ENCODE results near the gene SASH1.

Gene SASH1

GRCh38 chr6:148342350-148343046 is at the start of gene SASH1:
Gene SASH1, plus strand, starts transcription at chr6:148342838. Its CDS starts 230 bp downstream, at chr6:148343068.
- in situ Hi-C loops (cut with MboI; ENCODE audit: low pct_unique_long_range_greater_than_20kb, low sequenced_read_pairs, unreplicated experiment), result no loop called here
- peak; percentile 44 for DNase-seq (ENCODE audit: low spot score)
- TF ChIP-seq CTCF (IDR thresholded peaks at IDR 0.05; ENCODE audit: extremely low read depth, insufficient read depth, missing control alignments), result no peak

- no peak for TF ChIP-seq CTCF (IDR thresholded peaks at IDR 0.05; ENCODE audit: extremely low read depth, insufficient read depth, missing control alignments)
- DNase-seq (ENCODE audit: low spot score), result no peak
- in situ Hi-C loops (cut with MboI; ENCODE audit: low pct_unique_long_range_greater_than_20kb, low sequenced_read_pairs, unreplicated experiment), result no loop called here
These were observed 49.2 kb upstream of the SASH1 start for GRCh38 chr6:148293181-148293995.

DNA sequence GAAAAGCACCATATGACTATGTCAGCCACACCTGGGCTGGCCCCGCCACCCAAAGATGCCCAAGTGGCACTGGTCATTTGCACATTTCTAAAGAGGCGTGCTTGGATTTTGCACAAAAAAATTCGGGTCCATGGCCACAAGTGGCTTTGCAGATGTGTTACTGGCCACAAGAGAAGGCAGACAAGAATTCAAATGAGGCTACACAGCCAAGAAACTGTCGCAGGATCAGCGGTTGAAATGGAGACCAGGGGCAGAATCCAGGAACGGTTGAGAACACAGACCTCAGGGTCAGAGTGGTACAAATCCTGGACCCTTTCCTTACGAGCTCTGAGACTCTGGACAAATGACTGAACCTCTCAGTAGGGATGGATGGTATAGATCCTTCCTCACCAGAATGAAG is 48.6 kb upstream of the SASH1 start:
- in situ Hi-C loops (cut with MboI; ENCODE audit: low pct_unique_long_range_greater_than_20kb, low sequenced_read_pairs, unreplicated experiment), result no loop called here
- DNase-seq (ENCODE audit: low spot score), result no peak
- no peak for TF ChIP-seq CTCF (IDR thresholded peaks at IDR 0.05; ENCODE audit: extremely low read depth, insufficient read depth, missing control alignments)

DNA sequence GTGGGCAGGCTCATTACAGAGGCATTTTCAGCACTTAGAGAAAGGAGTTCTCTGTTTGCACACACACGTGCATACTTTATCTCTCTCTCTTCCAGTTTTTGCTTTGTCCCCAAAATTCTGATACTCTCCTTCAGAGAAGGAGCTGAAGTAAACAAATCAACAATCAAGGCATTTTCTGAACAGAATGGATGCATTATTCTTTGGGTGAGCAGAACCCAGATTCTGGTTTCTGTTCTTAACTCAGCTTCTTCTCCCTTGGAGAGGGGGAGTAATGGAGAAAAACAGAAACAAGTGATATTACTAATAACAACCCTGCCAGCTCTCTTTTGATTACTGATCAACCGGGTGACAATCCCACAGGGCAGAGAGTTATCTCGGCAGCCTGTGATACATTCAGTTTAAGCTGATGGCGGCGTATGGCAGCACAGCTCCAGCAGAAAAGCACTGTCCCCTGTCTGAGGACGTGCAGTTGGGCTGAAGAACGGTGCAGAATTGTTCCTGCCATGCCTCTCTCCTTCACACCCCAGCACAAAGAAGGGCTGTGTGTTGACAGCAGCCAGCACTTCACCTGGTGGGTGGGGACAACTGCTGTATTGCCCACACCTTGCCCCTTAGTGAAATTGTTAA is 47.3 kb upstream of the SASH1 start:
- in situ Hi-C loops (cut with MboI; ENCODE audit: low pct_unique_long_range_greater_than_20kb, low sequenced_read_pairs, unreplicated experiment), result no loop called here
- TF ChIP-seq CTCF (IDR thresholded peaks at IDR 0.05; ENCODE audit: extremely low read depth, insufficient read depth, missing control alignments), result no peak
- DNase-seq (ENCODE audit: low spot score), result no peak

DNA sequence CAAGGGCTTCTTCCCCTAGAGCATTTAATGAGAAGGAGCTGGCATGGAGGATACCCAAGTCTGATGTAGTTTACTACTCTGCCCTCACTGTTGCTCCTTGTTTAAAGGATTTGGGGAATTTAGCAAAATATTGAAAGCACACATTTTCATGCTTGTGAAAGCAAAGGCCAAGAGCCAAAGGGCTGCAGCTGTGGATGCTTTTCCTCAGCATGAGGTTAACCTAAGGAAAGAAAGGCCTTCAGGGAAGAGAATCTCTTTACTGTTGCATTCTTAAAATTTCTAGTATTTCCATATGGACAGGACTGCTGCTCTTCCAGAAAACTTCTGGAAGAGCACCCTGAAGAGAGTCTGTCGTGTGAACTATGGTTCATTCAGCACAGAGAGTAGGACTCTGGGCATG is 45.9 kb upstream of the SASH1 start:
- in situ Hi-C loops (cut with MboI; ENCODE audit: low pct_unique_long_range_greater_than_20kb, low sequenced_read_pairs, unreplicated experiment), result no loop called here

More for the DNA sequence above, 45.9 kb upstream of the SASH1 start:
- TF ChIP-seq CTCF (IDR thresholded peaks at IDR 0.05; ENCODE audit: extremely low read depth, insufficient read depth, missing control alignments), result no peak
- DNase-seq (ENCODE audit: low spot score), result no peak
